HG02759 (cell line): Measurements from ENCODE around the gene FNDC7.
"Not testable (repeated sequence)": the region's sequence is repeated elsewhere in the genome, so short reads cannot be mapped to it uniquely, and the experiment has no call there.

Experiments used
- ATAC-seq: cut with Tn5 transposase; IDR thresholded peaks from one replicate; pipeline ENCODE4 v1.9.1; 2021; ENCODE audit warnings: mild to moderate bottlenecking, moderate library complexity; ENCODE audit not compliant: unreplicated experiment

Gene FNDC7

DNA sequence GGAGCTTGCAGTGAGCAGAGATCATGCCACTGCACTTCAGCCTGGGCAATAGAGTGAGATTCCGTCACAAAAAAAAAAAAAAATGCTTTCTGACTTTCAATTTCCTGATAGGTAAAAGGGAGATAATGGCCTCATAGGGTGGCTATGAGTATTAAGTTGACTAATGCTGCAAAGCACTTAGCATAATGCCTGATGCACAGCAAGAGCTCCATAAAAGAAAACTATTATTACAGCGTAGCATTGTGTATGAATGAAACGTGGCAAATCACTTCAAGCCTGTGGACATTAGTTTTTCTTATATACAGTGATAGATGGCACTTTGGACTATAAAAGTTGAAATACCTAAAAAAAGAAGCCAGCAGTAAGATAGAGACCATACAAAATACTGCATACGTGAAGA lies 16.8 kb downstream of the FNDC7 start:
- no peak for ATAC-seq

DNA sequence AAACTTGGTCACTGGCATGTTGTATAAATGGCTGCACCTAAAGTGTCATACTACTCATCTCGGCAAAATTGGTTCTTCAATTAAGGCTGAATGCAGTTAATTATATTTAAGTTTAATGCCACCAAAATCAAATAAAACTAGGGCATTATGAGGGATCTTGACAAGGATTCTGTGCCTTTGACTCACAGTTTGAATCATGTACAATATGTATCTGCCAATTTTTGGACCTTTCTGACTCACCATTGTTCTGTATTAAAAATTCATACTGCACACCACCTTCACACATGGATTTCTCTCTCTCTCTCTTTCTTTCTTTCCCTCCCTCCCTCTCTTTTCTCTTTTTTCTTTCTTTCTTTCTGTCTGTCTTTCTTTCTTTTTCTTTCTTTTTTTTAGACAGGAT lies 19.7 kb downstream of the FNDC7 start:
- ATAC-seq = no peak

DNA sequence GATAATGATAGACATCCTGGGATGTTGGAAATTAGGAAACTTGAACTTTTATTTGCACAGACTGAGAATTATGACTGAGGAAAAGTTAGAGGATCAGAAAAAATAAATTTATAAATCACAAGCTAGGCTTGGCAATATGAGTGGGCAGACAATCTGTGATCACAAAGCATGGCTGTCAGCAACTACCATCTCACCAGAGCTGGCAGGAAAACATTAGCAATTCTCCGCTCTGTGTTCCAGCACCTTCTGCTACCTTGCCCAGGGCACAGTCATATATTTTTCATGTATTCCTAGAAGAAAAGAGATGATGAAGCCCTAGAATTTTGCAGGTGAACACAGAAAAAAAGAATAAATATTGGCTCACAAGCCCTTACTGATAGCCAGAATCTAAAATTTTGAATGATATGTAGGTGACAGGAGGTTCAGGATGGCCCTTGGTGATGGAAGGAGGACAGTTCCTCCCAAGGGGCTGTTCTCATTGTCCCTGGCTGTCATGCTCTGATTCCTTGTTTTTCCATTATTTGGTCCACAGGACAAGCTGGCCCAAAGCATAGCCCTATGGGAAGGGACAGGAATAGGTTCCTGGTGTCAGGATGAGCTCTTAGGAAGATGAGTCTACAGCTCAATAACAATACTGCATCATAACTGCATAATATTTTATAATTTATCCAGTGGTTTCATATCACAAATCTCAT lies 21.6 kb downstream of the FNDC7 start:
- no peak for ATAC-seq

DNA sequence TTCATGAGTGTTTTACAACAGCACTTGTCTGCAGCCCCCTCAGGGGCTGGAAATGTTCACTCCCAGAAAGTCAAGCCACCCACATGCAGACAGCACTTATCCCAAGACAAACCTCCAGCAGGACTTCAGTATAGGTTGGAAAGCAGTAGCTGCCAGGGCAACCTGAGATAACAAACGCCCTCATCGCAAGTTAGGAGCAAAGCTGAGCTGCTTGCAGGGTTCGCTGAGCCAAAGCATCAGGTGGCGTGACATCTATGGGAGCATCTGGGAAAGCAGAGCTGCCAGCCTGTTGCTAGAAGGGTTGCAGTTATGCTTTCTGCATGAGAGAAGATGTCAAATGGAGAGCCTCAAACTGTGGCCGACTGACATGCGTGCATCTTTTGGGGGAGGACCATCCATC lies 29.5 kb downstream of the FNDC7 start:
- ATAC-seq = no peak

DNA sequence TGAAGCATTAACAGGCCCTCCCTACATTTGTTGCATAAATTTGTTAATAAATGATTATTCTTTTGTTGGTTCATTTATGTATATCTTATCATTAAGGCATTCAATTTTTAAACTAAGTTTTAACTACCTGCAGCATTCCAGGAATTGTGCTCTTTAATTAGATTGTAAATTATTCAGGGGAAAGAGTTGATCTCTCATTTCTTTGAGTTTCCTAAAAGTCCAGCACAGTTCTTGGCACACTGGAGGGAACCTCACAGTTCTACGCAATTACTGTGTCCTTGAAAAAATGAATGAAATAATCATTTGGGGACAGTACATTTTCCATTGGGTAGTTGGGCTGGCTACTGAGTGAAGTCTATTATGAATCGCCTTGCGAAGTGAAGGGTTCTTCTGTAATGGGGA lies 33.3 kb downstream of the FNDC7 start:
- no peak for ATAC-seq

DNA sequence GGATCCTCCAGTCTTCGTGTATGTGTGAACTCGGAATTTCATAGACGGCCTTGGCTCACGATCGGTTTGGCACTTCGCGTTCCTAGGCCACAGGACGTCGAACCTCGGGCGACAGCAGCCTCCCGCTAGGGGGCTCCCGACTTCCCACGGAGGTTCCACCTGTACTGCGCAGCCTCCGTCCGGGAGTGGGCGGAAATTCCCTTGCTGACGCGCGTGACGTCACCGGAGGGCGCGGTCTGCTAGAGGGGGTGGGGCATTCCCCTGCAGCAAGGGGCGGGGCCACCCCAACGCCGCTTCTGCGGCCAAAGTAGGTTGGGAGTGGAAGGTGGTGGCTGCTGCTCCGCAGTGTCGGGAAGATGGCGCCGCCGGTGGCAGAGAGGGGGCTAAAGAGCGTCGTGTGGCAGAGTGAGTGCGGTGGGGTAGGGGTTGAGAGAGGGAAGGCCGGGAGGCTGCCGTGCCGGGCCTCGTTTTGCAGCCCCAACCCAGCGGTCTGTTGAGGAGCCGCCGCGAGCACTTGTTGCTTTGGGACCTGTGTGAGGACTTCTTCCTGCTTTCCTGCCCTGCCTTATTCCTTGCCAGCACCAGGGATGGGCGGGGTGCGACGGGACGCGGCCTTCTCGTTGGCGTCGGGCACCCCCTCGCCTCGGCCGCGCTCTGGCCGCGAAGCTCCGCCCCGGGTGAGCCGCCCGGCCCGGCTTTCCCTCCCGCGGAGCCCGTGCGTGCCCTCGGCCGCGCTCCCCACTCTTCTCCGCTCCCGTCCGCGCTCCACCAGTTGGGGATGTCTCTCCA lies 33.9 kb downstream of the FNDC7 start, which contains the start of gene STXBP3:
Gene STXBP3 (plus strand): TSS at position 293 of the 789 bp plus-strand sequence. CDS start 64 bp downstream, at position 357.
- peak; percentile 92 for ATAC-seq

DNA sequence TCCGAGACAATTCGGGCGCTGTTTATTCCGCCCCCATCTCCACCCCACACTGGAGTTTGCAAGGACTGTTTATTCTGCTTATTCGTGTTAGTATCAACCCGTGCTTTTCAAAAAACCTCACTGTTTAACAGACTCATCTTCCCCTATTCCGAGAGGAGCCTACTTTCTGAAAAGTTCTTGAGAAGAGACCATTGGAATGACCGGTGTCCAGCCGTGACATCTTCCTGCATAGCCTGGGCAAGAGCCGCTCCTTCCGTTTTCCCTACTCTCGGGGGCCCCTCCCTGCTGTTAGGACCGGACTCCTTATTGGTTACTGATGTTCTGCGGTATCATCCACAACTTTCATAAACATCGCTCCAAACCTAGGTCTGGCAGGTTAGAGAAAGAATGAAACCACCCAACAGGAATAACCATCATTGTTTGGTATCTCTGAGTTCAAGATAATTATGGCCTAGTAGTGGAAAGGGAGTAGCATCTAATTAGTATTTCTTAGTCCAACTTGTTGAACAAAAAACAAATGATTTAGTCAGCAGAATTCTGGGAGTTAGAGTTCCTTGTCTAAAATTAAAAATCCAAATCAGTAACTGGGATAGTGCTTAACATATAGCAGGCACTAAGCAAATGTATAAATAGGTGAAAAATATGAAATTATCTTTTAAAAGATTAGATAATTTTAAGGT lies 34.6 kb downstream of the FNDC7 start:
- peak; percentile 25 for ATAC-seq

DNA sequence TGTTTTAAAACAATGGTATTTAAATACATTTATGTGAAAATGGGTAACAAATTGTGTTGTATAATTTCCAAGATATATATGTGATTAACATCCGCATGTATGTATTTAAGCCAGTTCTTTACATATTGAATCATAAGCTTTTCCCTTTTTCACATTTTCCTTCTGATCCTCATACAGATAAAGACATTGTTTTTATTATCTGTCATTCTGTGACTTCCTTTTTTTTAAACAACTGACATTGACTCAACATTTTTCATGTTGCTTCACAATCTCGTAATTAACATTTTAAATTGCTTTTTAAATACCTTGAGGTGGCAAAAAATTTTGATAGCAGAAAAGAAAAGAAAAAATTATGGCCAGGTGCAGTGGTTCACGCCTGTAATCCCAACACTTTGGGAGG lies 35.2 kb downstream of the FNDC7 start:
- ATAC-seq = no peak

DNA sequence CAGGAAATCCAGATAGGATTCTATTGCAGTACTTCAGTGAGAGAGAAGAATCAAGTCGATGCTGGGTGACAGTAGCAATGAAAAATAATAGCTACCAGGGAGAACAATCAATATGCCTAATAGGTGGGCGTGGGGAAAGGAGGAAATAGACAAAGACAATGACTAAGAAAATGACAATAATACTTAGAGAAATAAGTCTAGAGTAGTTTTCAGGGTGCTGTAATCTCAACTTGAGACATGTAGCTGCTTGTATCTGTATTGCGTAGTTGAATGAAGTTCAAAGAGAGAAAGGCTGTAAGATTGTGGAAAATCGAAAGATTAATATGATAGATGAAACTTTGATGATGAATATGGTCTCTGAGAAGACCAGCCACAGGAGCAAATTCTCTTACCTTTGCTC lies 36.4 kb downstream of the FNDC7 start:
- no peak for ATAC-seq

DNA sequence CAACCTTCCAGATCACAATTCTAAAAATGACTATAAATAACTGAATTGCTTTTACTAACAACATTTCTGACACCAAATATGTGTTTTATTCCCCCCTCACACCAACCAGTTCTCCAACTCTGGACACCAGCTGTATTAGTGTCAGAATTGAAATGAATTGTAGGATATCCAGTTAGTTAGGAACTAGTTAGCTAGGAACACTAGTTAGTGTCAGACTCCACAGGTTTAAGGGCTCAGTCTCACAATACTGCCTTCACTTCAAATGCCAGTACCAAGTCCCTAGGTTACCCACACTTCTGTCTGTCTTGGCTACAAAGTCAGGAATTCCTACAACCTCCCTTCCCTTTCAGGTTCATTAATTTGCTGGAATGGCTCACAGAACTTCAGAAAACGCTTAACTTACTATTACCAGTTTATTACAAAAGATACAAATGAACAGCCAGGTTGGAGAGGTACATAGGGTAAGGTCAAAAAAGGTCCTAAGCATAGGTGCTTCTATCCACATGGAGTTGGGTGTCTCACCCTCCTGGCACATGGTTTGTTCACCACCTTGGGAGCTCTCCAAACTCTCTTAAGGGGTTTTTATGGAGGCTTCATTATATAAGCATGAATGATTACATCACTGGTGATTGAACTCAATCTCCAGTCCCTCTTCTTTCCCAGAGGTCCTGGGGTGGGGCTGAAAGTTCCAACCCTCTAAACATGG lies 37.9 kb downstream of the FNDC7 start:
- no peak for ATAC-seq

DNA sequence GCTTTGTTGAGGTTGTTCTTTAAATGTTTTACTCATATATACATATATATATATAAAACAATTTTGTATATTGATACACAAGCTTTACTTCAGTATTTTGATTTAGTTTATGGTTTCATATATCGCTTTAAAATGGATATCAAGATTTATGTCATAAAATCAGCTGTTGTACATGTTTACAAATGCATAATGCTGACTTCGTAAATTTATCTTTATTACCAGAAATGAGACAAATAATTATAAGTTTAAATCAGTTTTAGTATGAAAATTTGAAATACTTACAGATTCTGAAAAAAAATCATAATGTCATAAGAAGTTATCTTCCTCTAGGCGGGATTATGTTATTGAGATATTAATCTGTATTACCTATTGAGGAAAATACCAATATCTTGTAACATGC lies 40.7 kb downstream of the FNDC7 start:
- no peak for ATAC-seq

DNA sequence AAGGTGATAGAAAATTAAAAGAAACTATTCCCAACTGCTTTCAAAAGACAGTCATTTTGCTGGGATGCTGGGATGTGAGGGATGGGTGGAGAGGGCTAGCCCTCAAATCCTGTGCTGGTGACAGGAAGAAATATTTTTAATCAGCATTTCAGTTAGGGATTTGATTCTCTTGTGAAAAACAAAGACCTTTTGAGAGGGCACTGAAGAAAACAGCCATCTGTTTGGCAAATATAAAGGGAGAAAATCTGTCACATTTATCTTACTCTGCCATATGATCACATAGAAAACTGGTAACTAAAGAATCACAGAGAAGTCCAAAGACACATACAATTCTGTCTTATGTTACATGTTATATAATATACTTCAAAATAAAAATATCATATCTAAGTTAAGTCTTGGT lies 46.1 kb downstream of the FNDC7 start:
- ATAC-seq = no peak

DNA sequence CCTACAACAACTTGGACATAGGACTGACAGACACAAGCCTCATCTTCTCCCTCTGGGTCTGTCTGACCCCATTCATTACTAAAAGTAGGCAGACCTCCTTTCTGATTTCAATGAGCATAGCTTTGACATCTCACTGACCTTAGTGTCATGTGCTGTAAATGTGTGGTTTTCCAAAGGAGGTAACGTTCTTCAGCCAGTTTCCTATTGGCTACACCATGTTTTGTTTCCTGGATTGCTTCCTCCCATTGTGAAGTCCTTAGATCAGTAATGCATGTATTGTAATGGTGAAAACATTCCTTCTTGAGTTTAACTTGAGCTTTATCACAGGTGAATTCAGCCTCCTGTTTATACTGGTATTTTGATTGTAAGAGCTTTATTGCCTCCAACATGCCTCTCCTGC lies 54.4 kb downstream of the FNDC7 start:
- ATAC-seq = no peak

DNA sequence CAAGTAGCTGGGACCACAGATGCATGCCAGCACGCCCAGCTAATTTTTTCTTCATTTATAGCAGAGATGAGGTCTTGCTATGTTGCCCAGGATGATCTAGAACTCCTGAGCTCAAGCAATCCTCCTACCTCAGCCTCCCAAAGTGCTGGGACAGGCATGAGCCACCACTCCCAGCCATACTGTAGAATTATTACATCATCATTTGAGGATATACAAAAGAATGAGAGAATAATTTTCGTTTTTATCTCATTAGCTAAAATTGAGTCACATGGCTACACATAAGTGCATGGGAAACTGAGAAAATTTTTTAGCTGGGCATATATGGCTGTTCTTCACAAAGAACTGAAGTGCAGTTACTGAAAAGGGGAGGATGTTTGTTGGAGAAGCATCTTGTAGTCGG lies 55.0 kb downstream of the FNDC7 start:
- no peak for ATAC-seq

DNA sequence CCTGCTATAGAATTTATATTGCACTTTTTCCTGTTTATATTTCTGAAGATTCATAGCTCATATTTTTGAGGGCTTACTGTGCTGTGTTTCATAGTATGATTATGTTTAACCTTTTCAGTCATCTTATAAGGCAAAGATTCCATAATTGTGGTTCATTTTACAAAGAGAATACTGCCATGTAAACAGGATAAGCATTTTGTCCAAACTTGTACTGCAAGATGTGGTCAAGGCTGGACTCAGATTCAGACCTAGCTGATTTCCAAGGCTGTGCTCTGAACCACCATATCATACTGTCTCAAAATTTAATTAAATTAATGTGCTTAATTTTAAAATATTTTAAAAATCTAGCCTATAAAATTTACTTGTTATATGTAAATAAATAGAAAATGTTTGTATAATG lies 65.1 kb downstream of the FNDC7 start:
- ATAC-seq = no peak

DNA sequence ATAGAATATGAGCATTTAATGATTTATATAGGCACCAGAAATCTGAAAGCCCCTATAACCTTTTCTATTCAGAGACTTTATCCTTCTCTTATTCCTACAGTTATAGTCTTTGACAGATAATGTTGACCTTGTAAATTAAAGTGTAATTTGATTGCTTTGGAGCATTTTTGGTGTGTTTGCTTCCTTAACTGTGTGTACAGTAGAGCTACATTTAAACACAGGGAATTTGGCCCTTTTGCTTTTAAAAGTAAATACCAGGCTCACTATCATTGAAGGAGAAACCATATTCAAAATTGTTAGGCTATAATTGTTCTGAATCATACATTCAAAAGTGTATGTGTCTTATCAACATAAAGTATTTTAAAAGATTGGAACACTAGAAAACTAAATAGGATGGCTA lies 66.7 kb downstream of the FNDC7 start:
- ATAC-seq = no peak

DNA sequence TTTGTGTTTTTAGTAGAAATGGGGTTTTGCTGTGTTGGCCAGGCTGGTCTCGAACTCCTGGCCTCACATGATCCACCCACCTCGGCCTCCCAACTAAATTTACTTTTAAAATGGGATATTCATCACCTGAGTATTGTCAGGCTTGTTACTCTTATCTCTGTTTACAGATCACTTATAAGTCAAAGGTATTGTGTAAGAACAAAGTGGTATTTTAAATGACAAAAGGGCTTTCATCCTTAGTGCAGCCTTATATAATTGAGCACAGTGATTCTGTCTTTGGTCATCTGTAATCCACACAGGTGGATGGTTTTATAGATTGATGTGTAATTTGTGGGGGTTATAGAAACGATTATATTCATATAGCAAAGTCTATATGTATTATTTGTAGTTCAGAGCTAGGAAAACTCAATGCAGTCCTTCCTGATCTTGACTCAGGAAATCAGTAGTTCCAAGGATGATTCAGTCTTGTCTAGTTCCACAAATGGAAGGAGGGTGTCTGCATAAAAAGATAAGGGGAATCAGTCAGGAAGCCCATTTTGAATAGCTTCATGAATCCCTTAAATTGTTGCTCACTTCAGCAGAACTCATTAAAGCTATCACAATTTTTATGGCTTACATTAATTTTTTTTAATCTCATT lies 68.3 kb downstream of the FNDC7 start:
- no peak for ATAC-seq

DNA sequence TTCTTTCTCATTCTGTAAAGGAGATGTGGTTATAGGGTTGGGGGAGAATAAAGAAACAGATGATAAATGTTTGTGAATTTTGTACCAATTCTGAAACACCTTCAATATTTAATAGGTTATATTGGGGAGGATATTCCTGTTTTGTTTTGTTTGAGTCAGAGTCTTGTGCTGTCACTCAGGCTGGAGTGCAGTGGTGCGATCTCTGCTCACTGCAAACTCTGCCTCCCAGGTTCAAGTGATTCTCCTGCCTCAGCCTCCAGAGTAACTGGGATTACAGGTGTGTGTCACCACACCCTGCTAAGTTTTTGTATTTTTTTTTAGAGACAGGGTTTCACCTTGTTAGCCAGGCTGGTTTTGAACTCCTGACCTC lies 68.9 kb downstream of the FNDC7 start:
- ATAC-seq = not testable (repeated sequence)

DNA sequence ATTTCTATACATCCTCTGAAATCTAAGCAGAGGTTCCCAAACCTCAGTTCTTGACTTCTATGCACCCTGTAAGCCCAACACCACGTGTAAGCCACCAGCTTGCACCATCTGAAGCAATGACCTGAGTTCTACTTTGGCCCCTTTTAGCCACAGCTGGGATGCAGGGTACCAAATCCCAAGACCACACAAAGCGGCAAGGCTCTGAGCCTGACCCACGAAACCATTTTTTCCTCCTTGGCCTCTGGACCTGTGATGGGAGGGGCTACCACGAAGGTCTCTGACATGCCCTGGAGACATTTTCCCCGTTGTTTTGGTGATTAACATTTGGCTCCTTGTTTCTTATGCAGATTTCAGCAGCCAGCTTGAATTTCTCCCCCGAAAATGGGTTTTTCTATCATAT lies 72.6 kb downstream of the FNDC7 start:
- no peak for ATAC-seq

DNA sequence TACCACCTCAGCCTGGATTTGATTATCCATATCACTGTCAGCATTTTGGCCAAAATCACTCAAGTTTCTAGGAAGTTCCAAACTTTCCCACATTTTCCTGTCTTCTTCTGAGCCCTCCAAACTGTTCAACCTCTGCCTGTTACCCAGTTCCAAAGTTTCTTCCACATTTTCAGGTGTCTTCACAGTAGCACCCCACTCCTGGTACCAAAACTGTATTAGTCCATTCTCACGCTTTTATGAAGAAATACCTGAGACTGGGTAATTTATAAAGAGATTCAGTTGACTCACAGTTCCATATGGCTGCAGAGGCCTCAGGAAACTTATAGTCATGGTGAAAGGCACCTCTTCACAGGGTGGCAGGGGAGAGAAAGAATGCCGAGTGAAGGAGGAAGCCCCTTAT lies 73.2 kb downstream of the FNDC7 start:
- ATAC-seq = no peak

DNA sequence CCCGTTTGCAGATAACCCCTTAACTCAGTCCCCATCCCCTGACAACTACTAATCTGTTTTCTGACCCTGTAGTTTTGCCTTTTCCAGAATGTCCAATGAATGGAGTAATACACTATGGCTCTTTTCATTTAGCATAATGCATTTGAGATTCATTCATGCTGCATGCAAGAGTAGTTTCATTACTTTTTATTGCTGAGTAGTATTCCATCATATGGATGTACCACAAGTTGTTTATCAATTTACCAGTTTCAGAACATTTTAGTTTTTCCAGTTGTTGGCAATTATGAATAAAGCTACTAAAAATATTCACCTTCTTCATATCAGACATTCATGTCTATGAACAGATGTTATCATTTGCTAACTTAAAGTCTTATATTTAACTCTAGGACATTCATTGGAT lies 79.1 kb downstream of the FNDC7 start:
- no peak for ATAC-seq
